ENCODE measurements around the gene TP53BP1.

Gene TP53BP1

GRCh38 chr15:43484455-43484854 is 8.5 kb downstream of the TP53BP1 start:
- ChIA-PET POLR2A (no interaction called here), CTCF (interaction anchor here (2.3 kb wide), 1 partner anchor 30 kb away, joined by 7 read pairs; no protein-coding TSS in a partner anchor)
- DNase-seq (ENCODE audit: extremely low spot score): no peak
- no peak for TF ChIP-seq CTCF (IDR thresholded peaks at IDR 0.05; ENCODE audit: control extremely low read depth, extremely low read depth, low read depth, missing control alignments)

GRCh38 chr15:43483297-43484128 is 9.4 kb downstream of the TP53BP1 start:
- ChIA-PET CTCF (interaction anchor here (0.7 to 2.3 kb wide), 4 partner anchors 10 to 43 kb away, joined by 3 to 7 read pairs (median 3); partner anchors contain the start of gene TP53BP1), POLR2A (no interaction called here)
- DNase-seq (ENCODE audit: extremely low spot score): no peak
- TF ChIP-seq CTCF (IDR thresholded peaks at IDR 0.05; ENCODE audit: control extremely low read depth, extremely low read depth, low read depth, missing control alignments): no peak

GRCh38 chr15:43473885-43474284 is 19.1 kb downstream of the TP53BP1 start:
- TF ChIP-seq CTCF (IDR thresholded peaks at IDR 0.05; ENCODE audit: control extremely low read depth, extremely low read depth, low read depth, missing control alignments): no peak
- ChIA-PET CTCF (interaction anchor here (1.5 kb wide), 1 partner anchor 41 kb away, joined by 3 read pairs; no protein-coding TSS in a partner anchor), POLR2A (no interaction called here)
- DNase-seq (ENCODE audit: extremely low spot score): no peak

- ChIA-PET CTCF (interaction anchor here (1.2 kb wide), 1 partner anchor 42 kb away, joined by 3 read pairs; no protein-coding TSS in a partner anchor), POLR2A (no interaction called here)
- no peak for TF ChIP-seq CTCF (IDR thresholded peaks at IDR 0.05; ENCODE audit: control extremely low read depth, extremely low read depth, low read depth, missing control alignments)
- DNase-seq (ENCODE audit: extremely low spot score): no peak
Observed at GRCh38 chr15:43471975-43472374, 21.0 kb downstream of the TP53BP1 start.

GRCh38 chr15:43469867-43470266 is 23.1 kb downstream of the TP53BP1 start:
- CTCF ChIA-PET: interaction anchor here (0.9 kb wide), 1 partner anchor 9 kb away, joined by 3 read pairs; no protein-coding TSS in a partner anchor
- TF ChIP-seq CTCF (IDR thresholded peaks at IDR 0.05; ENCODE audit: control extremely low read depth, extremely low read depth, low read depth, missing control alignments): no peak
- POLR2A ChIA-PET: no interaction called here
- no peak for DNase-seq (ENCODE audit: extremely low spot score)

- DNase-seq (ENCODE audit: extremely low spot score): no peak
- TF ChIP-seq CTCF (IDR thresholded peaks at IDR 0.05; ENCODE audit: control extremely low read depth, extremely low read depth, low read depth, missing control alignments): no peak
- ChIA-PET POLR2A (no interaction called here), CTCF (no interaction called here)
Observed at GRCh38 chr15:43465100-43465499, 27.9 kb downstream of the TP53BP1 start.
